Measurements from ENCODE around the gene AGRN. TPM values are rescaled to one million over a fixed set of nuclear protein-coding genes. Genes with fewer than 3 reads are reported as not detected.

Gene AGRN
- total RNA-seq, 1 experiment from 2014 or later = 134 TPM

- Histone ChIP-seq H3K36me3 (ENCODE audit: control insufficient read depth in 1 of 2, insufficient read depth in 2 of 2, low read length in 2 of 2) (no peaks in the 10 kb centered on the region), H3K4me1 (ENCODE audit: control insufficient read depth in 1 of 2, insufficient read depth in 2 of 2, low read length in 2 of 2) (peaks cover 9 to 59% of the 10 kb centered on the region in 2 experiments; a peak in 3 of 4 replicates), H3K9me3 (ENCODE audit: control insufficient read depth in 1 of 2, insufficient read depth in 1 of 2, low read depth in 1 of 2, low read length in 2 of 2) (no peaks in the 10 kb centered on the region), H2AFZ (ENCODE audit: low read depth, low read length, poor library complexity, severe bottlenecking) (no peak overlapping the region), H3K9me2 (ENCODE audit: insufficient read depth) (no peaks in the 10 kb centered on the region), H4K20me1 (ENCODE audit: insufficient read depth) (peaks cover 8% of the 10 kb centered on the region; the same call in 1 of the 2 replicates), H3K9ac (ENCODE audit: low read length) (peak overlapping the region; percentile 100), H3K27me3 (ENCODE audit: insufficient read depth, low read length) (no peaks in the 10 kb centered on the region), H3K4me2 (ENCODE audit: low read length) (peak overlapping the region; percentile 98), H3K4me3 (replicated peaks in 1 of 2; ENCODE audit: low read depth in 1 of 2, low read length in 2 of 2) (peak overlapping the region; percentile 75 to 83), H3K79me2 (ENCODE audit: insufficient read depth, low read length) (peaks cover 29% of the 10 kb centered on the region), H3K27ac (ENCODE audit: low read depth, low read length) (peak overlapping the region; percentile 99)
- TF ChIP-seq JUND (IDR thresholded peaks at IDR 0.05) = no peak
- TF ChIP-seq SP1 (IDR thresholded peaks at IDR 0.05; ENCODE audit: low read depth) = no peak
- TF ChIP-seq SRF (IDR thresholded peaks at IDR 0.05; ENCODE audit: low read depth) = no peak
- TF ChIP-seq ZFX (IDR thresholded peaks at IDR 0.05) = peak; percentile 55; the same call in 1 of the 2 replicates
- TF ChIP-seq EZH2 (IDR thresholded peaks at IDR 0.05) = no peak
- no peak; the same call in 1 of the 2 replicates for TF ChIP-seq POLR2AphosphoS5 (IDR thresholded peaks at IDR 0.05; ENCODE audit: low read depth, low read length)
- TF ChIP-seq TCF7L2 (IDR thresholded peaks at IDR 0.05; ENCODE audit: borderline replicate concordance, extremely low read depth, insufficient read depth, insufficient read length) = peak; percentile 18
- TF ChIP-seq POLR2A (IDR thresholded peaks at IDR 0.05; ENCODE audit: borderline replicate concordance, extremely low read depth, insufficient read depth, insufficient read length) = no peak
- POLR2A ChIA-PET = interaction anchor here (1.0 to 1.5 kb wide), 3 partner anchors 15 to 23 kb away, joined by 3 to 5 read pairs (median 3); partner anchors contain the start of gene ISG15
- CTCF ChIA-PET = interaction anchor here (1.0 kb wide), 1 partner anchor 15 kb away, joined by 4 read pairs; no protein-coding TSS in a partner anchor
- intact Hi-C loops (cut with micrococcal nuclease) = no loop called here
- RAD21 ChIA-PET (ENCODE audit: low non-redundant PET in 1 of 2, low total read pairs in 2 of 2, uncharacterized antibody in 2 of 2, unreplicated experiment in 2 of 2) = interaction anchor here in 1 of 2 experiments (0.7 kb wide), 1 partner anchor 15 kb away, joined by 3 read pairs; no protein-coding TSS in a partner anchor
- no peak for DNase-seq (ENCODE audit: low read depth, low spot score)
- ATAC-seq = peak; percentile 21
- BruUV-seq (replicated peaks) = no TSS peak
Observed at GRCh38 chr1:998995-999724, 20.8 kb upstream of the AGRN start.

Measured in HCT116 (cell line).